Measurements from ENCODE around the gene AZGP1. TPM values are rescaled to one million over a fixed set of nuclear protein-coding genes. Genes with fewer than 3 reads are reported as not detected.
"Not testable (repeated sequence)": the region's sequence is repeated elsewhere in the genome, so short reads cannot be mapped to it uniquely, and the experiment has no call there.

Gene AZGP1
- total RNA-seq, 1 experiment from 2014 or later = not detected

DNA sequence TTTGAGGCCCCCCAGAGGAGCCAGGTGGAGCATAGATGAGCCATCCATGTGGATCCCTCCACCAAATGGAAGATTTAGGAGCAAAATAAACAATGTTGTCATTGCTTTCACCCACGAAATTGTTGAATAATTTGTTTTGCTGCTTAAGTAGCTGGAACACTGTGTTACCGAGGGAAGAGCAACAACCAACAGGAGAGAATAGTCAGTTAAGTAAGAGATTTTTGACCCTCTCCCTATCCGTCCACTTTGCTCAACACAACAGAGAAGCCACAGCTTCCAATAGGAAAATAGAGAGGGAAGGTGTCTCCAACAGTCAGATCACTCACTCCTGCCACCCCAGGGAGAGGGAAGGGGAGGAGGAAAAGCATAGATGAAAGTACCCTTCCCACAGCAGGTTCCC, 35.7 kb upstream of the AZGP1 start:
- TF ChIP-seq EZH2 (IDR thresholded peaks at IDR 0.05; ENCODE audit: borderline replicate concordance, low read depth, low read length, poor library complexity, severe bottlenecking) (no peak), CTCF (conservative IDR thresholded peaks at IDR 0.05; ENCODE audit: low read depth, low read length) (no peak)
- BruUV-seq (replicated peaks) = no TSS peak
- CTCF ChIA-PET = no interaction called here

DNA sequence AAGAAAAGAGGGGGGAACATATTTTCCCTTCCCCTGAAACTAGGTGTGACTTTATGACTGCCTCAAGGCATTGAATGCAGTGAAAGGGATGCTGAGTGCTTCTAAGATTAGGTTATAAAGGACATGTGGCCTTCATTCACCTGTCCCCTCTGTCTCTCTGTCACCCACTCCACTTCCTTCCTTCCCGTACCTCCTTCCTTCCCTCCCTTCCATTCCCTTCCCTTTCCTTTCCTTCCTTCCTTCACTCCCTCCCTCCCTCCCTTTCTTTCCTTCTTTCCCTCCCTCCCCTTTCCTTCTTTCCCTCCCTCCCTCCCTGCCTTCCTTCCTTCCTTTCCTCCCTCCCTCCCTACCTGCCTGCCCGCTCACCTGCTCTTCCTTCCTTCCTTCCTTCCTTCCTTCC, 35.1 kb upstream of the AZGP1 start:
- Histone ChIP-seq H3K27me3 (replicated peaks; ENCODE audit: insufficient read depth, low read depth, low read length, poor library complexity) (no peaks in the 10 kb centered on the region), H3K36me3 (ENCODE audit: insufficient read depth, low read length, poor library complexity, severe bottlenecking) (no peaks in the 10 kb centered on the region), H3K4me1 (ENCODE audit: insufficient read depth, low read length, poor library complexity, severe bottlenecking) (peaks cover 5% of the 10 kb centered on the region), H3K27ac (ENCODE audit: low read depth, low read length, poor library complexity, severe bottlenecking) (no peak overlapping the region), H3K9me3 (ENCODE audit: low read depth, low read length, poor library complexity, severe bottlenecking) (no peaks in the 10 kb centered on the region), H3K4me3 (ENCODE audit: low read depth, low read length, poor library complexity, severe bottlenecking) (no peak overlapping the region)
- ChIA-PET POLR2A (ENCODE audit: low non-redundant PET) (no interaction called here), CTCF (no interaction called here)
- no TSS peak for BruUV-seq (replicated peaks)
- DNase-seq (ENCODE audit: low spot score) = no peak
- intact Hi-C loops (cut with micrococcal nuclease; ENCODE audit: unreplicated experiment) = no loop called here
- TF ChIP-seq EZH2 (IDR thresholded peaks at IDR 0.05; ENCODE audit: borderline replicate concordance, low read depth, low read length, poor library complexity, severe bottlenecking) (no peak), CTCF (conservative IDR thresholded peaks at IDR 0.05; ENCODE audit: low read depth, low read length) (no peak)

More for the DNA sequence above, 35.7 kb upstream of the AZGP1 start:
- H3K9me3 ChIP-seq (ENCODE audit: low read depth, low read length, poor library complexity, severe bottlenecking) = no peaks in the 10 kb centered on the region
- intact Hi-C loops (cut with micrococcal nuclease; ENCODE audit: unreplicated experiment) = no loop called here
- H3K4me3 ChIP-seq (ENCODE audit: low read depth, low read length, poor library complexity, severe bottlenecking) = no peak overlapping the region
- peaks cover 7% of the 10 kb centered on the region for H3K4me1 ChIP-seq (ENCODE audit: insufficient read depth, low read length, poor library complexity, severe bottlenecking)
- no peak for DNase-seq (ENCODE audit: low spot score)
- no peaks in the 10 kb centered on the region for H3K36me3 ChIP-seq (ENCODE audit: insufficient read depth, low read length, poor library complexity, severe bottlenecking)
- H3K27ac ChIP-seq (ENCODE audit: low read depth, low read length, poor library complexity, severe bottlenecking) = no peak overlapping the region
- no peaks in the 10 kb centered on the region for H3K27me3 ChIP-seq (replicated peaks; ENCODE audit: insufficient read depth, low read depth, low read length, poor library complexity)
- POLR2A ChIA-PET (ENCODE audit: low non-redundant PET) = no interaction called here

DNA sequence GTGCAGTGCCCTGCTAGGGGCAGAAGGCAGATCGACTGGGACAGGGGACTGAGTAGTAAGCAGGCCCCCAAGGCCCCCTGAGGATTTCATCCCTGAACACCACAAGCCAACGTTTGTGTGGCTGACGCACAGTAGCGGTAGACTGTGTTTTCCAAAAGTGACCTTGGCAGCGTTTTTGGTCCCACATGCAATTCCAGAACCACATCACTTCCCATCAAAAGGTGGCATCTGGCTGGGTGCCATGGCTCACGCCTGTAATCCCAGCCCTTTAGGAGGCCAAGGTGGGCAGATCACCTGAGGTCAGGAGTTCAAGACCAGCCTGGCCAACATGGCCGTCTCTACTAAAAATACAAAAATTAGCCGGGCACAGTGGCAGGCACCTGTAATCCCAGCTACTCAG, 34.1 kb upstream of the AZGP1 start:
- H3K9me3 ChIP-seq (ENCODE audit: low read depth, low read length, poor library complexity, severe bottlenecking); CTCF ChIA-PET; POLR2A ChIA-PET (ENCODE audit: low non-redundant PET); H3K27me3 ChIP-seq (replicated peaks; ENCODE audit: insufficient read depth, low read depth, low read length, poor library complexity); H3K4me1 ChIP-seq (ENCODE audit: insufficient read depth, low read length, poor library complexity, severe bottlenecking); intact Hi-C loops (cut with micrococcal nuclease; ENCODE audit: unreplicated experiment); H3K27ac ChIP-seq (ENCODE audit: low read depth, low read length, poor library complexity, severe bottlenecking); H3K4me3 ChIP-seq (ENCODE audit: low read depth, low read length, poor library complexity, severe bottlenecking); H3K36me3 ChIP-seq (ENCODE audit: insufficient read depth, low read length, poor library complexity, severe bottlenecking); DNase-seq (ENCODE audit: low spot score); BruUV-seq (replicated peaks): not testable (repeated sequence)

DNA sequence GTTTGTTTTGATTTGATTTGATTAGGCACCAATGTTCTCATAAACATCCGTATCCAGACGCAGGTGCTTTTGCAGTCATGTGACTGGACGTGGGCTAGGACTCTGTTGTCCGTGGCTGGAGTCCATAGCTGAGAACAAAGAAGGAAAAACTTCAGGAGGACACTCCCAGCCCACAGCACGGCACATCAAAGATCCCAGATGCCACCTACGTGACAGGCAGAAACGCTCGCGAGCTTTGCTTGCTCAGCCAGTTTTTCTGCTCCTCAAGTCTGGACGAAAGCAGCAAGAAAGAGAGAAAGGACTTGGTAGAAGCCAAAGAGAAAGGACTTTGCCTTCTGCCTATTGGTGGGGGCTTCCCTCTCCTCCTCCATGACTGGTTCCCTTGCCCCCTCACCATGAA, 32.7 kb upstream of the AZGP1 start:
- Histone ChIP-seq H3K4me3 (ENCODE audit: low read depth, low read length, poor library complexity, severe bottlenecking) (no peak overlapping the region), H3K36me3 (ENCODE audit: insufficient read depth, low read length, poor library complexity, severe bottlenecking) (no peaks in the 10 kb centered on the region), H3K27ac (ENCODE audit: low read depth, low read length, poor library complexity, severe bottlenecking) (no peak overlapping the region), H3K9me3 (ENCODE audit: low read depth, low read length, poor library complexity, severe bottlenecking) (no peaks in the 10 kb centered on the region), H3K27me3 (replicated peaks; ENCODE audit: insufficient read depth, low read depth, low read length, poor library complexity) (no peaks in the 10 kb centered on the region), H3K4me1 (ENCODE audit: insufficient read depth, low read length, poor library complexity, severe bottlenecking) (no peaks in the 10 kb centered on the region)
- TF ChIP-seq EZH2 (IDR thresholded peaks at IDR 0.05; ENCODE audit: borderline replicate concordance, low read depth, low read length, poor library complexity, severe bottlenecking) (no peak), CTCF (conservative IDR thresholded peaks at IDR 0.05; ENCODE audit: low read depth, low read length) (no peak)
- ChIA-PET POLR2A (ENCODE audit: low non-redundant PET) (no interaction called here), CTCF (no interaction called here)
- BruUV-seq (replicated peaks) = no TSS peak
- intact Hi-C loops (cut with micrococcal nuclease; ENCODE audit: unreplicated experiment) = no loop called here
- DNase-seq (ENCODE audit: low spot score) = no peak

Data from A673 (cell line).